Hepatocyte (in vitro differentiated cells): ENCODE data around the gene XKR7.

Experiments
- EZH2phosphoT487 ChIP-seq: fragments of 200-600 bp; sonication (generic); IDR thresholded peaks from one replicate; pipeline ENCODE4 v1.6.1; 2018; ENCODE audit warnings: antibody characterized with exemption, mild to moderate bottlenecking, low read depth, moderate library complexity; ENCODE audit not compliant: unreplicated experiment, severe bottlenecking
- TF ChIP-seq, protein P1 (sequence below): fragments of 200-600 bp; sonication (generic); IDR thresholded peaks from 2 replicates; pipeline ENCODE4 v1.5.1; 2016; ENCODE audit warnings: antibody characterized with exemption, mild to moderate bottlenecking; ENCODE audit not compliant: poor library complexity

GRCh38 chr20:31990641-31991338 lies 22.8 kb downstream of the XKR7 start:
- TF ChIP-seq, protein P1, sequence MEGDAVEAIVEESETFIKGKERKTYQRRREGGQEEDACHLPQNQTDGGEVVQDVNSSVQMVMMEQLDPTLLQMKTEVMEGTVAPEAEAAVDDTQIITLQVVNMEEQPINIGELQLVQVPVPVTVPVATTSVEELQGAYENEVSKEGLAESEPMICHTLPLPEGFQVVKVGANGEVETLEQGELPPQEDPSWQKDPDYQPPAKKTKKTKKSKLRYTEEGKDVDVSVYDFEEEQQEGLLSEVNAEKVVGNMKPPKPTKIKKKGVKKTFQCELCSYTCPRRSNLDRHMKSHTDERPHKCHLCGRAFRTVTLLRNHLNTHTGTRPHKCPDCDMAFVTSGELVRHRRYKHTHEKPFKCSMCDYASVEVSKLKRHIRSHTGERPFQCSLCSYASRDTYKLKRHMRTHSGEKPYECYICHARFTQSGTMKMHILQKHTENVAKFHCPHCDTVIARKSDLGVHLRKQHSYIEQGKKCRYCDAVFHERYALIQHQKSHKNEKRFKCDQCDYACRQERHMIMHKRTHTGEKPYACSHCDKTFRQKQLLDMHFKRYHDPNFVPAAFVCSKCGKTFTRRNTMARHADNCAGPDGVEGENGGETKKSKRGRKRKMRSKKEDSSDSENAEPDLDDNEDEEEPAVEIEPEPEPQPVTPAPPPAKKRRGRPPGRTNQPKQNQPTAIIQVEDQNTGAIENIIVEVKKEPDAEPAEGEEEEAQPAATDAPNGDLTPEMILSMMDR: no peak
- no peak for TF ChIP-seq EZH2phosphoT487
